Prostate gland (tissue), 2 donors: ENCODE measurements around the gene CELF4. TPM values are rescaled to one million over a fixed set of nuclear protein-coding genes. Genes with fewer than 3 reads are reported as not detected.
A peak's percentile ranks its signal among the peaks of the same experiment; 100 is the strongest.

ENCODE experiments used
- DNase-seq: peaks from one replicate; pipeline ENCODE4 v3.0.0-alpha.2; 2019; ENCODE audit warnings: low spot score
- H3K27ac ChIP-seq, 2 donors: fragments of 200-600 bp; sonication (generic); 2 replicates each; pipeline ENCODE4 v1.5.1; 2017 to 2019
- H3K27me3 ChIP-seq: fragments of 200-600 bp; sonication (generic); replicated peaks from 2 replicates; pipeline ENCODE4 v1.5.1; 2019; ENCODE audit not compliant: insufficient read depth
- H3K36me3 ChIP-seq, 2 donors: fragments of 200-600 bp; sonication (generic); 1 replicate in 1 of 2; 2 replicates in 1 of 2; pipeline versions ENCODE4 v1.5.1 to v1.8.1; 2017 to 2019
- H3K4me1 ChIP-seq: fragments of 200-600 bp; sonication (generic); replicated peaks from 2 replicates; pipeline ENCODE4 v1.5.1; 2019
- H3K4me3 ChIP-seq, 2 donors: fragments of 200-600 bp; sonication (generic); 2 replicates each; pipeline ENCODE4 v1.5.1; 2017 to 2019
- H3K9me3 ChIP-seq: fragments of 200-600 bp; sonication (generic); 2 replicates; pipeline ENCODE4 v1.5.1; 2017
- POLR2A ChIP-seq: fragments of 450-650 bp; IDR thresholded peaks from one replicate; pipeline ENCODE4 v1.6.1; 2016; ENCODE audit warnings: antibody characterized with exemption, mild to moderate bottlenecking
- POLR2AphosphoS5 ChIP-seq: sonication (generic); formaldehyde crosslinking; IDR thresholded peaks from one replicate; pipeline ENCODE4 v1.6.1; 2017; ENCODE audit warnings: antibody characterized with exemption
- WGBS: methylation state at CpG from one replicate; pipeline ENCODE4 v1.1.5; 2018; 5-methylcytosine and 5-hydroxymethylcytosine counted together
- intact Hi-C: fragments of 100-400 bp; cut with DNase I; formaldehyde crosslinking; loops from one replicate; pipeline ENCODE4 v1.14.2; 2022
- total RNA-seq, 2 donors: library from RNA; depleted of rRNA; stranded (reverse); fragments of >200 nt; gene quantifications; one replicate each; pipeline ENCODE4 v1.1.0, GENCODE V29; 2016
- TF ChIP-seq, protein P1 (sequence below), 4 experiments: fragments of 200-600 bp in 2 of 4; fragments of 450-650 bp in 2 of 4; sonication (generic) in 2 of 4; IDR thresholded peaks; 1 replicate in 3 of 4; 2 replicates in 1 of 4; pipeline ENCODE4 v1.5.1; 2016 to 2019; ENCODE audit warnings: antibody characterized with exemption in 4 of 4, mild to moderate bottlenecking in 2 of 4, moderate library complexity in 2 of 4

Gene CELF4
- total RNA-seq, 2 donors from 2014 or later, result 7.8 to 8.5 TPM

GRCh38 chr18:37551249-37551648 is 14.3 kb downstream of the CELF4 start:
- Histone ChIP-seq H3K4me1 (no peaks in the 10 kb centered on the region), H3K9me3 (no peaks in the 10 kb centered on the region), H3K27ac (no peak overlapping the region), H3K36me3 (no peaks in the 10 kb centered on the region), H3K4me3 (no peak overlapping the region), H3K27me3 (no peaks in the 10 kb centered on the region)
- 44% methylated on average over 3 of the region's 3 CpGs for WGBS
- TF ChIP-seq, protein P1, sequence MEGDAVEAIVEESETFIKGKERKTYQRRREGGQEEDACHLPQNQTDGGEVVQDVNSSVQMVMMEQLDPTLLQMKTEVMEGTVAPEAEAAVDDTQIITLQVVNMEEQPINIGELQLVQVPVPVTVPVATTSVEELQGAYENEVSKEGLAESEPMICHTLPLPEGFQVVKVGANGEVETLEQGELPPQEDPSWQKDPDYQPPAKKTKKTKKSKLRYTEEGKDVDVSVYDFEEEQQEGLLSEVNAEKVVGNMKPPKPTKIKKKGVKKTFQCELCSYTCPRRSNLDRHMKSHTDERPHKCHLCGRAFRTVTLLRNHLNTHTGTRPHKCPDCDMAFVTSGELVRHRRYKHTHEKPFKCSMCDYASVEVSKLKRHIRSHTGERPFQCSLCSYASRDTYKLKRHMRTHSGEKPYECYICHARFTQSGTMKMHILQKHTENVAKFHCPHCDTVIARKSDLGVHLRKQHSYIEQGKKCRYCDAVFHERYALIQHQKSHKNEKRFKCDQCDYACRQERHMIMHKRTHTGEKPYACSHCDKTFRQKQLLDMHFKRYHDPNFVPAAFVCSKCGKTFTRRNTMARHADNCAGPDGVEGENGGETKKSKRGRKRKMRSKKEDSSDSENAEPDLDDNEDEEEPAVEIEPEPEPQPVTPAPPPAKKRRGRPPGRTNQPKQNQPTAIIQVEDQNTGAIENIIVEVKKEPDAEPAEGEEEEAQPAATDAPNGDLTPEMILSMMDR (IDR thresholded peaks at IDR 0.05), result no peak
- no peak for DNase-seq
- intact Hi-C loops, result no loop called here

- Histone ChIP-seq H3K4me1 (no peaks in the 10 kb centered on the region), H3K36me3 (no peaks in the 10 kb centered on the region), H3K9me3 (no peaks in the 10 kb centered on the region), H3K4me3 (no peak overlapping the region), H3K27ac (no peak overlapping the region), H3K27me3 (no peaks in the 10 kb centered on the region)
- intact Hi-C loops, result no loop called here
- 54% methylated on average over 10 of the region's 10 CpGs for WGBS
- TF ChIP-seq POLR2AphosphoS5 (no peak), POLR2A (no peak)
- TF ChIP-seq, protein P1 (IDR thresholded peaks at IDR 0.05), result no peak
- DNase-seq, result no peak
Observed at GRCh38 chr18:37550118-37550875, 15.3 kb downstream of the CELF4 start.

DNA sequence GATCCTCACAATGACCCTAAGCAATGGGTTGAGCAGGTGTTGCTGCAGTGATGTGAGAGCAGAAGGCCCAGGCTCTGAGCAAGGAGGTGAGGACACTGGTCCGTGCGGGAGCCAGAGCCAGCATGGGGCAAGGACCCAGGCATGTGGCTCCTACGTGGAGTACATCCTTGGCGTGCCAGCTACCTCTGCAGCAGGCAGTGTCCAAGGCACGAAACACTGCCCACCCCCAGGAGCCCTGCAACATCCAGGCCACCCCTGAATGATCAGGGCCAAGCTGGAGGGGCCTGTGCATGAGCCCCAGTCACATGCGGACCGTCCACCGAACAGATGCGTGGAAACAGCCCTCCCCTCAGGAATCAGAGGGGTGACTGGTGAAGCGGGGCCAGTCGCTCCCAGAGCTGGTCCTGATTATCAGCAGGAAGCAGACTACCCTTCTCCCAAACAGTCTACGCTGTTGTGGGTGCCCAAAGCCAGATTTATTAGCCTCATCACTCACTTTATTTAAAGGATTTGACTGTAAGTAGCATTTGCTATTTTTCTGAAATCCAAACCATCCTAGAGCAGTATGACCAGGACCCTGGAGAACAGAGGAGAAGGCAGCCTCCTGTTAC is 16.8 kb downstream of the CELF4 start:
- TF ChIP-seq POLR2A, result no peak
- no peak for TF ChIP-seq POLR2AphosphoS5
- TF ChIP-seq, protein P1 (IDR thresholded peaks at IDR 0.05), result no peak
- H3K9me3 ChIP-seq, result no peaks in the 10 kb centered on the region
- H3K27me3 ChIP-seq, result no peaks in the 10 kb centered on the region
- intact Hi-C loops, result no loop called here
- no peak overlapping the region for H3K27ac ChIP-seq
- H3K4me3 ChIP-seq, result no peak overlapping the region
- 82% methylated on average over 12 of the region's 12 CpGs for WGBS
- DNase-seq, result no peak
- H3K4me1 ChIP-seq, result no peaks in the 10 kb centered on the region
- no peaks in the 10 kb centered on the region for H3K36me3 ChIP-seq

DNA sequence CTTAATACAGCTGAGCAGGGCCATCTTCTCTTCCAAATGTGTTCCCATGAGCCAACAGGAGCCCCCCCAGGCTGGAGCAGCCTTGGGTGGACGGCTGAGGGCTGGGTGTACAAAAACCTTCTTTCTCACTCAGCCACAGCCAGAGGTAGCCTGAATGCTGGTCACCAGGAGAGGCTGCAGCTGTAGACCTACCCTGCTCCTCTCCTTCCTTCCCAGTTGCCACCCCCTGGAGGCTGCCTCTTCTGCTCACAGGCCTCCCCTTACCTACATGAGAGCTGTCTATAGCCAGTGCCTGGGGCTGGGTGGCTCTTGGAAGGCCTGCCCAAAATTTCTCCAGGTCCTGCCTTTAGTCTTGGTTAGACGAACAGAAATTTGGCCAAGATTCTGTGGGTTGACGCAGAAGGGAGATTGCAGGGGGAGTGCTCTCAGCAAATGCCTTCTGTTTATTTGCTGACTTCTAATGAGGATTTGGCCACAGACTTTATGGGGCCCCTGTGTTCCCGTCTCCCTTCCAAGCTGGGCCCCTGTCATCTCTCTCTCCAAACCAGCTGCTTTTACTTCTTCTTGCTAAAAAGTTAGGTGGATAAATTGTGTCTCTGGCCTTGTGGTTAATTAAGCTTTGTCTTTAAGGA is 18.3 kb downstream of the CELF4 start:
- intact Hi-C loops, result no loop called here
- no peak overlapping the region for H3K4me3 ChIP-seq
- TF ChIP-seq, protein P1 (IDR thresholded peaks at IDR 0.05), result no peak
- peak; percentile 10 for TF ChIP-seq POLR2AphosphoS5
- no peak overlapping the region for H3K27ac ChIP-seq
- no peaks in the 10 kb centered on the region for H3K4me1 ChIP-seq
- no peaks in the 10 kb centered on the region for H3K27me3 ChIP-seq
- 26% methylated on average over 4 of the region's 4 CpGs for WGBS
- DNase-seq, result no peak
- H3K9me3 ChIP-seq, result no peaks in the 10 kb centered on the region
- H3K36me3 ChIP-seq, result no peaks in the 10 kb centered on the region
